ENCODE results near the gene RYR1. TPM values are rescaled to one million over a fixed set of nuclear protein-coding genes. Genes with fewer than 3 reads are reported as not detected.
"Not testable (repeated sequence)": the region's sequence is repeated elsewhere in the genome, so short reads cannot be mapped to it uniquely, and the experiment has no call there.

The RYR1 gene
- total and polyA plus RNA-seq, 3 experiments from 2014 or later: 0.71 to 3.3 (median 1.4) TPM

GRCh38 chr19:38470788-38471480, 37.4 kb downstream of the RYR1 start:
- Histone ChIP-seq H3K27ac (ENCODE audit: low read depth, low read length) (no peak overlapping the region), H3K36me3 (ENCODE audit: insufficient read depth, low read length) (no peaks in the 10 kb centered on the region), H3K9me3 (ENCODE audit: low read length) (no peaks in the 10 kb centered on the region), H3K4me3 (ENCODE audit: low read length) (no peak overlapping the region), H3K4me1 (ENCODE audit: insufficient read depth, low read length) (no peaks in the 10 kb centered on the region), H3K27me3 (ENCODE audit: insufficient read depth, low read length, poor library complexity, severe bottlenecking) (no peaks in the 10 kb centered on the region)
- CTCF ChIA-PET: no interaction called here
- H3K27ac Mint-ChIP-seq: peak overlapping the region in 1 of 8 donors; percentile 79
- POLR2A ChIA-PET: interaction anchor here (0.6 kb wide), 1 partner anchor 33 kb away, joined by 7 read pairs; no protein-coding TSS in a partner anchor
- peaks cover 0 to 1% (median 0%) of the 10 kb centered on the region in 5 donors for H3K9me3 Mint-ChIP-seq
- H3K4me3 Mint-ChIP-seq: no peak overlapping the region
- no peaks in the 10 kb centered on the region for H3K4me1 Mint-ChIP-seq
- peaks cover 12% of the 10 kb centered on the region in 2 donors for H3K27me3 Mint-ChIP-seq
- no peaks in the 10 kb centered on the region for H3K36me3 Mint-ChIP-seq
- no peak for DNase-seq

GRCh38 chr19:38472725-38473124, 39.2 kb downstream of the RYR1 start:
- H3K4me3 ChIP-seq (ENCODE audit: low read length); DNase-seq; H3K4me3 Mint-ChIP-seq; H3K4me1 Mint-ChIP-seq; H3K9me3 Mint-ChIP-seq; H3K4me1 ChIP-seq (ENCODE audit: insufficient read depth, low read length); H3K27me3 ChIP-seq (ENCODE audit: insufficient read depth, low read length, poor library complexity, severe bottlenecking); CTCF ChIA-PET; H3K9me3 ChIP-seq (ENCODE audit: low read length); H3K36me3 ChIP-seq (ENCODE audit: insufficient read depth, low read length); H3K27ac Mint-ChIP-seq; H3K27ac ChIP-seq (ENCODE audit: low read depth, low read length); H3K36me3 Mint-ChIP-seq; POLR2A ChIA-PET: not testable (repeated sequence)
- H3K27me3 Mint-ChIP-seq: peaks cover 8 to 12% of the 10 kb centered on the region in 2 donors

GRCh38 chr19:38473201-38473600, 39.7 kb downstream of the RYR1 start:
- POLR2A ChIA-PET: no interaction called here
- CTCF ChIA-PET: no interaction called here

GRCh38 chr19:38475176-38475575, 41.7 kb downstream of the RYR1 start:
- POLR2A ChIA-PET: no interaction called here
- Mint-ChIP-seq H3K4me3 (no peak overlapping the region), H3K36me3 (no peaks in the 10 kb centered on the region), H3K9me3 (no peaks in the 10 kb centered on the region), H3K4me1 (no peaks in the 10 kb centered on the region), H3K27me3 (peaks cover 10 to 12% of the 10 kb centered on the region in 2 donors), H3K27ac (no peak overlapping the region)
- Histone ChIP-seq H3K4me1 (ENCODE audit: insufficient read depth, low read length) (no peaks in the 10 kb centered on the region), H3K36me3 (ENCODE audit: insufficient read depth, low read length) (no peaks in the 10 kb centered on the region), H3K4me3 (ENCODE audit: low read length) (no peak overlapping the region), H3K27ac (ENCODE audit: low read depth, low read length) (no peak overlapping the region), H3K9me3 (ENCODE audit: low read length) (no peaks in the 10 kb centered on the region), H3K27me3 (ENCODE audit: insufficient read depth, low read length, poor library complexity, severe bottlenecking) (no peaks in the 10 kb centered on the region)
- CTCF ChIA-PET: no interaction called here
- no peak for DNase-seq

More at GRCh38 chr19:38473201-38473600, 39.7 kb downstream of the RYR1 start:
- DNase-seq: no peak
- Histone ChIP-seq H3K9me3 (ENCODE audit: low read length) (no peaks in the 10 kb centered on the region), H3K27ac (ENCODE audit: low read depth, low read length) (no peak overlapping the region), H3K4me3 (ENCODE audit: low read length) (no peak overlapping the region), H3K4me1 (ENCODE audit: insufficient read depth, low read length) (no peaks in the 10 kb centered on the region), H3K36me3 (ENCODE audit: insufficient read depth, low read length) (no peaks in the 10 kb centered on the region), H3K27me3 (ENCODE audit: insufficient read depth, low read length, poor library complexity, severe bottlenecking) (no peaks in the 10 kb centered on the region)
- Mint-ChIP-seq H3K4me3 (no peak overlapping the region), H3K36me3 (no peaks in the 10 kb centered on the region), H3K27ac (no peak overlapping the region), H3K9me3 (no peaks in the 10 kb centered on the region), H3K27me3 (peaks cover 10 to 12% of the 10 kb centered on the region in 2 donors), H3K4me1 (no peaks in the 10 kb centered on the region)

DNA sequence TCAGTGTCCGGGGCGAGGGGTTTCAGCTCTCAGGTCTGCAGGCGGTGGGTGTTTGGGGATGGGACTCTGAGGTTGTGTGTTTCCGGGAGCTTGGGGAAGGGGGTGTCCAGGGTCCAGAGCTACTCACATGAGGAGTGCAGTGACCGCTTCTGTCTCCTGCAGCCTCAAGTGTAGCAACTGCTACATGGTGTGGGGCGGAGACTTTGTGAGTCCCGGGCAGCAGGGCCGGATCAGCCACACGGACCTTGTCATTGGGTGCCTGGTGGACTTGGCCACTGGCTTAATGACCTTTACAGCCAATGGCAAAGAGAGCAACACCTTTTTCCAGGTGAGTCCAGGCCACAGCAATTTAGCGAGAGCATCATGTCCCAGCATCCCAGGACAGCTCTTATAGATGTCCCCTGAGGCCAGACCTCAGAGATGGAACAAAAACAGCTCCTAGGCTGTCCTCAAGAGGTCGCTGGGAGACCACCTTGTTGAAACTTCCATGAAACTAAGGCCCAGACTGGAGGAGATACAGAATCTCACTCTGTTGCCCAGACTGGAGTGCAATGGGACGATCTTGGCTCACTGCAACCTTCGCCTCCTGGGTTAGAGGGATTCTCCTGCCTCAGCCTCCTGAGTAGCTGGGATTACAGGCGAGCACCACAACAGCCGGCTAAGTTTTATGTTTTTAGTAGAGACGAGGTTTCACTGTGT, 44.9 kb downstream of the RYR1 start:
- H3K4me1 Mint-ChIP-seq: no peaks in the 10 kb centered on the region
- H3K4me3 ChIP-seq (ENCODE audit: low read length): no peak overlapping the region
- no peak overlapping the region for H3K4me3 Mint-ChIP-seq
- no peaks in the 10 kb centered on the region for H3K27me3 ChIP-seq (ENCODE audit: insufficient read depth, low read length, poor library complexity, severe bottlenecking)
- POLR2A ChIA-PET: interaction anchor here (0.5 kb wide), 1 partner anchor 316 kb away, joined by 11 read pairs; no protein-coding TSS in a partner anchor
- H3K27ac ChIP-seq (ENCODE audit: low read depth, low read length): no peak overlapping the region
- CTCF ChIA-PET: no interaction called here
- H3K27ac Mint-ChIP-seq: peak overlapping the region in 1 of 8 donors; percentile 37
- H3K27me3 Mint-ChIP-seq: peaks cover 6 to 10% of the 10 kb centered on the region in 2 donors
- no peaks in the 10 kb centered on the region for H3K36me3 Mint-ChIP-seq
- H3K9me3 Mint-ChIP-seq: no peaks in the 10 kb centered on the region
- H3K9me3 ChIP-seq (ENCODE audit: low read length): no peaks in the 10 kb centered on the region
- DNase-seq: no peak
- H3K4me1 ChIP-seq (ENCODE audit: insufficient read depth, low read length): no peaks in the 10 kb centered on the region
- no peaks in the 10 kb centered on the region for H3K36me3 ChIP-seq (ENCODE audit: insufficient read depth, low read length)

DNA sequence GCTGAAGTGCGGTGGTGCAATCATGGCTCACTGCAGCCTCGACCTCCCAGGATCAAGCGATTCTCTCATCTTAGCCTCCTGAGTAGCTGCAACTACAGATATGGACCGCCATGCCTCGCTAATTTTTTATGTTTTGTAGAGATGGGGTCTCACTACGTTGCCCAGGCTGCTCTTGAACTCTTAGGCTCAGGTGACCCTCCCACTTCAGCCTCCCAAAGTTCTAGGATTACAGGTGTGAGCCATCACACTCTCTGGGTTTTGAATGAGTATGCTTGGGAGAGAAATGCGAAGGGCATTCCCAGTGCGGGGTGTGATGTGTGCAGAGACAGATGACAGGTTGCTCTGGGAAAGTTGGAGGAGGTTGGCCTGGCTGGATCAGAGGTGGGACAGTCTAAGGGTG, 49.0 kb downstream of the RYR1 start:
- POLR2A ChIA-PET: no interaction called here
- Mint-ChIP-seq H3K36me3 (no peaks in the 10 kb centered on the region), H3K4me3 (no peak overlapping the region), H3K4me1 (no peaks in the 10 kb centered on the region), H3K9me3 (no peaks in the 10 kb centered on the region), H3K27ac (no peak overlapping the region), H3K27me3 (peaks cover 9 to 21% of the 10 kb centered on the region in 2 donors)
- no peaks in the 10 kb centered on the region for H3K27me3 ChIP-seq (ENCODE audit: insufficient read depth, low read length, poor library complexity, severe bottlenecking)
- no peak overlapping the region for H3K27ac ChIP-seq (ENCODE audit: low read depth, low read length)
- no peaks in the 10 kb centered on the region for H3K4me1 ChIP-seq (ENCODE audit: insufficient read depth, low read length)
- H3K9me3 ChIP-seq (ENCODE audit: low read length): no peaks in the 10 kb centered on the region
- DNase-seq: no peak
- CTCF ChIA-PET: no interaction called here
- H3K36me3 ChIP-seq (ENCODE audit: insufficient read depth, low read length): no peaks in the 10 kb centered on the region
- no peak overlapping the region for H3K4me3 ChIP-seq (ENCODE audit: low read length)

- no peak overlapping the region for H3K4me3 Mint-ChIP-seq
- H3K4me3 ChIP-seq (ENCODE audit: low read length): no peak overlapping the region
- H3K4me1 ChIP-seq (ENCODE audit: insufficient read depth, low read length): no peaks in the 10 kb centered on the region
- no peak overlapping the region for H3K27ac Mint-ChIP-seq
- H3K9me3 Mint-ChIP-seq: no peaks in the 10 kb centered on the region
- ChIA-PET POLR2A (no interaction called here), CTCF (no interaction called here)
- H3K9me3 ChIP-seq (ENCODE audit: low read length): no peaks in the 10 kb centered on the region
- H3K27me3 ChIP-seq (ENCODE audit: insufficient read depth, low read length, poor library complexity, severe bottlenecking): no peaks in the 10 kb centered on the region
- no peak for DNase-seq
- H3K27ac ChIP-seq (ENCODE audit: low read depth, low read length): no peak overlapping the region
- H3K36me3 Mint-ChIP-seq: no peaks in the 10 kb centered on the region
- H3K36me3 ChIP-seq (ENCODE audit: insufficient read depth, low read length): no peaks in the 10 kb centered on the region
- no peaks in the 10 kb centered on the region for H3K4me1 Mint-ChIP-seq
- peaks cover 11 to 24% of the 10 kb centered on the region in 2 donors for H3K27me3 Mint-ChIP-seq
These were observed 49.6 kb downstream of the RYR1 start for GRCh38 chr19:38483016-38483630.

GRCh38 chr19:38484747-38485146, 51.3 kb downstream of the RYR1 start:
- H3K27me3 ChIP-seq (ENCODE audit: insufficient read depth, low read length, poor library complexity, severe bottlenecking): no peaks in the 10 kb centered on the region
- no peaks in the 10 kb centered on the region for H3K9me3 ChIP-seq (ENCODE audit: low read length)
- no peaks in the 10 kb centered on the region for H3K4me1 ChIP-seq (ENCODE audit: insufficient read depth, low read length)
- no peak for DNase-seq
- no peaks in the 10 kb centered on the region for H3K36me3 ChIP-seq (ENCODE audit: insufficient read depth, low read length)
- Mint-ChIP-seq H3K4me1 (no peaks in the 10 kb centered on the region), H3K36me3 (no peaks in the 10 kb centered on the region), H3K27me3 (peaks cover 14 to 35% of the 10 kb centered on the region in 2 donors), H3K4me3 (no peak overlapping the region), H3K27ac (peak overlapping the region in 1 of 8 donors; percentile 24), H3K9me3 (no peaks in the 10 kb centered on the region)
- H3K4me3 ChIP-seq (ENCODE audit: low read length): no peak overlapping the region
- no peak overlapping the region for H3K27ac ChIP-seq (ENCODE audit: low read depth, low read length)
- CTCF ChIA-PET: no interaction called here
- POLR2A ChIA-PET: no interaction called here

Data from CD8-positive, alpha-beta memory T cell (primary cell).